ENCODE results near the gene PIR. TPM values are rescaled to one million over a fixed set of nuclear protein-coding genes. Genes with fewer than 3 reads are reported as not detected.

PIR gene
- total RNA-seq, 3 donors from 2014 or later (not counting 1 experiment from before 2014, with no cell fraction given) = 0.57 TPM; not detected in 2

GRCh38 chrX:15525664-15526416 lies 32.7 kb upstream of the PIR start:
- H3K36me3 Mint-ChIP-seq = no peaks in the 10 kb centered on the region
- H3K4me1 Mint-ChIP-seq = no peaks in the 10 kb centered on the region
- Histone ChIP-seq H3K27ac (ENCODE audit: low read length) (no peak overlapping the region), H3K36me3 (ENCODE audit: control insufficient read depth, insufficient read depth, low read length) (no peaks in the 10 kb centered on the region), H3K4me1 (ENCODE audit: control insufficient read depth, insufficient read depth, low read length) (no peaks in the 10 kb centered on the region), H3K4me3 (ENCODE audit: low read length) (no peak overlapping the region), H3K9me3 (ENCODE audit: control insufficient read depth, insufficient read depth, low read length) (no peaks in the 10 kb centered on the region), H3K27me3 (ENCODE audit: control insufficient read depth, insufficient read depth, low read length) (no peaks in the 10 kb centered on the region)
- no peaks in the 10 kb centered on the region for H3K9me3 Mint-ChIP-seq
- H3K4me3 Mint-ChIP-seq = no peak overlapping the region
- DNase-seq (no peak), ATAC-seq (no peak)
- peaks cover 9 to 44% of the 10 kb centered on the region in 2 donors for H3K27me3 Mint-ChIP-seq (ENCODE audit: low read depth in 2 of 2)
- TF ChIP-seq CTCF (IDR thresholded peaks at IDR 0.05) = no peak
- intact Hi-C loops (cut with micrococcal nuclease) = no loop called here
- 91% methylated on average over 3 of the region's 8 CpGs for WGBS (ENCODE audit: insufficient coverage)
- no peak overlapping the region for H3K27ac Mint-ChIP-seq

DNA sequence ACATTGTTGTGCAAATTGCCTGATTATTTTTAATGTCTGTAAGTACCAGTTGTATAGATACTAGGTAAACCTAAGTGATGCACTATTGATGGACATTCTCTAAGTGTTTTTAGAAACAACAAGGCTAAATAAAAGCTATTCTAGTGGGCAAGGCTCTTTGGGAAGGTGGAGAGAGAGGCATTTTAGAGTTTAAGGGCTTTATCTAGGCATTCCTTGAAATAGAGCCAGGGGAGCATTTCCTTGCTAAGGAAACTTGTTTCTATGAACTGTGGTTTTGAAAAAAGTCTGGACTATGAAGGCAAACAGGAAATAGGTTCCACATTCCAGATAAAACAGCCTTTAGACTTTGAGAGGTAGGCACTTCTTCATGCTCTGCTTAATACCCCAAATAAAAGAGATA lies 31.3 kb upstream of the PIR start:
- no peaks in the 10 kb centered on the region for H3K9me3 Mint-ChIP-seq

DNA sequence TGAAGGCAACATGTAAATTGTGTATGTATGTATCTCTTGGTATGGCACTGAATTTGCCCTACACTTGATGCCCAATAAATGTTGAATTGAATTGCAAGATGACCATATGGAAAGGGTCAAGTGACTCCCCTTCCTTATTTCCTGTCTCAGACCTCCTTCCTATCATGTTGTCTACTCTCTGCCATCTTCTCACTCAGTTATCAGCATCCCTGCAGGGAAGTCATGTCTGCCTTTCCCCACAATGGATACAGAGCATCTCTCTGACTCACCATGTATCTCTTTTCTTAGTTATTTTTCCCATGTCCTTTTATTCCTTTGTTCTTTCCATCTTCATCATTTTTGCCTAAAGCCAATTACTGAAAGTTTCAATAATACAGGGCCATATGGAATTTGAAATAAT lies 30.0 kb upstream of the PIR start:
- Histone ChIP-seq H3K4me3 (ENCODE audit: low read length) (no peak overlapping the region), H3K27me3 (ENCODE audit: control insufficient read depth, insufficient read depth, low read length) (no peaks in the 10 kb centered on the region), H3K27ac (ENCODE audit: low read length) (no peak overlapping the region), H3K36me3 (ENCODE audit: control insufficient read depth, insufficient read depth, low read length) (no peaks in the 10 kb centered on the region), H3K4me1 (ENCODE audit: control insufficient read depth, insufficient read depth, low read length) (no peaks in the 10 kb centered on the region), H3K9me3 (ENCODE audit: control insufficient read depth, insufficient read depth, low read length) (no peaks in the 10 kb centered on the region)
- no peaks in the 10 kb centered on the region for H3K4me1 Mint-ChIP-seq
- DNase-seq (no peak), ATAC-seq (no peak)
- TF ChIP-seq CTCF (IDR thresholded peaks at IDR 0.05) = no peak
- H3K27ac Mint-ChIP-seq = no peak overlapping the region
- no peaks in the 10 kb centered on the region for H3K9me3 Mint-ChIP-seq
- peaks cover 9 to 34% of the 10 kb centered on the region in 2 donors for H3K27me3 Mint-ChIP-seq (ENCODE audit: low read depth in 2 of 2)
- intact Hi-C loops (cut with micrococcal nuclease) = no loop called here
- no peak overlapping the region for H3K4me3 Mint-ChIP-seq
- H3K36me3 Mint-ChIP-seq = no peaks in the 10 kb centered on the region

More for the DNA sequence above, 31.3 kb upstream of the PIR start:
- intact Hi-C loops (cut with micrococcal nuclease) = no loop called here
- no peak for TF ChIP-seq CTCF (IDR thresholded peaks at IDR 0.05)
- no peak overlapping the region for H3K27ac Mint-ChIP-seq
- ATAC-seq (no peak), DNase-seq (no peak)
- H3K27me3 Mint-ChIP-seq (ENCODE audit: low read depth in 2 of 2) = peaks cover 9 to 34% of the 10 kb centered on the region in 2 donors
- no peak overlapping the region for H3K27ac ChIP-seq (ENCODE audit: low read length)
- no peaks in the 10 kb centered on the region for H3K36me3 ChIP-seq (ENCODE audit: control insufficient read depth, insufficient read depth, low read length)
- no peaks in the 10 kb centered on the region for H3K4me1 Mint-ChIP-seq
- no peaks in the 10 kb centered on the region for H3K27me3 ChIP-seq (ENCODE audit: control insufficient read depth, insufficient read depth, low read length)
- H3K36me3 Mint-ChIP-seq = no peaks in the 10 kb centered on the region
- no peaks in the 10 kb centered on the region for H3K4me1 ChIP-seq (ENCODE audit: control insufficient read depth, insufficient read depth, low read length)
- H3K4me3 ChIP-seq (ENCODE audit: low read length) = no peak overlapping the region
- H3K9me3 ChIP-seq (ENCODE audit: control insufficient read depth, insufficient read depth, low read length) = no peaks in the 10 kb centered on the region
- H3K4me3 Mint-ChIP-seq = no peak overlapping the region

- intact Hi-C loops (cut with micrococcal nuclease) = no loop called here
- H3K4me1 Mint-ChIP-seq = no peaks in the 10 kb centered on the region
- no peak overlapping the region for H3K4me3 Mint-ChIP-seq
- peaks cover 9 to 34% of the 10 kb centered on the region in 2 donors for H3K27me3 Mint-ChIP-seq (ENCODE audit: low read depth in 2 of 2)
- no peak for TF ChIP-seq CTCF (IDR thresholded peaks at IDR 0.05)
- no peak for ATAC-seq
- no peaks in the 10 kb centered on the region for H3K4me1 ChIP-seq (ENCODE audit: control insufficient read depth, insufficient read depth, low read length)
- no peaks in the 10 kb centered on the region for H3K9me3 Mint-ChIP-seq
- H3K27ac Mint-ChIP-seq = no peak overlapping the region
- no peak overlapping the region for H3K4me3 ChIP-seq (ENCODE audit: low read length)
- no peak for DNase-seq
- no peaks in the 10 kb centered on the region for H3K9me3 ChIP-seq (ENCODE audit: control insufficient read depth, insufficient read depth, low read length)
- 91% methylated on average over 3 of the region's 3 CpGs for WGBS (ENCODE audit: insufficient coverage)
- H3K27me3 ChIP-seq (ENCODE audit: control insufficient read depth, insufficient read depth, low read length) = no peaks in the 10 kb centered on the region
- H3K36me3 Mint-ChIP-seq = no peaks in the 10 kb centered on the region
- no peaks in the 10 kb centered on the region for H3K36me3 ChIP-seq (ENCODE audit: control insufficient read depth, insufficient read depth, low read length)
- no peak overlapping the region for H3K27ac ChIP-seq (ENCODE audit: low read length)
Measured at GRCh38 chrX:15522464-15522863, 29.3 kb upstream of the PIR start.

Data from natural killer cell (primary cell).